ENCODE data around the gene RCE1. TPM values are rescaled to one million over a fixed set of nuclear protein-coding genes. Genes with fewer than 3 reads are reported as not detected.

The RCE1 gene
- total RNA-seq, 1 experiment from 2014 or later: 43.7 TPM

DNA sequence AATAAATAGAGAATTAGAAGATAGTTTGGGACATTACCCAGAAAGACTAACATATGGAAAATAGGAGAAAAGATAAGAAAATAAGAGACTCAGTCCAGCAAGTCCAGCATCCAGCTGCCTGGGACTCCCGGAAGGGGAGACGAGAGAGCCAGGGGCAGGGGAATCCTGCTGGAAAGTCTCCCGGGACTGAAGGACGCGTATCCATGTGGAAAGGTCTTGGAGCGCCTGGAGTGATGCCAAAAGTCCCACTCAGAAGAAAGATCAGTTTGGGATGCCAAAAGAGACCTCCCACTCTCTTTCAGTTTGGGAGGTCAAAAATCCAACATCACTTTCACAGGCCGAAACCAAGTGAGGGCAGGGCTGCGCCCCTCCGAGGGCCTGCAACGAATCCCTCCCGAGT lies 44.3 kb downstream of the RCE1 start:
- Histone ChIP-seq H3K27me3 (ENCODE audit: control insufficient read depth, insufficient read depth, low read length) (no peaks in the 10 kb centered on the region), H3K4me1 (ENCODE audit: control insufficient read depth, insufficient read depth, low read length) (peaks cover 20% of the 10 kb centered on the region), H3K27ac (ENCODE audit: low read length) (no peak overlapping the region), H3K4me3 (ENCODE audit: low read depth in 2 of 2, low read length in 2 of 2) (no peak overlapping the region), H3K9me3 (ENCODE audit: control insufficient read depth, insufficient read depth, low read depth, low read length) (peaks cover 6% of the 10 kb centered on the region; the same call in 1 of the 2 replicates), H3K36me3 (ENCODE audit: control insufficient read depth, insufficient read depth, low read length) (no peaks in the 10 kb centered on the region)
- no peak for DNase-seq (ENCODE audit: low read depth, low spot score)
- TF ChIP-seq TCF7L2 (IDR thresholded peaks at IDR 0.05; ENCODE audit: low read depth, low read length): no peak
- TF ChIP-seq, protein P1, sequence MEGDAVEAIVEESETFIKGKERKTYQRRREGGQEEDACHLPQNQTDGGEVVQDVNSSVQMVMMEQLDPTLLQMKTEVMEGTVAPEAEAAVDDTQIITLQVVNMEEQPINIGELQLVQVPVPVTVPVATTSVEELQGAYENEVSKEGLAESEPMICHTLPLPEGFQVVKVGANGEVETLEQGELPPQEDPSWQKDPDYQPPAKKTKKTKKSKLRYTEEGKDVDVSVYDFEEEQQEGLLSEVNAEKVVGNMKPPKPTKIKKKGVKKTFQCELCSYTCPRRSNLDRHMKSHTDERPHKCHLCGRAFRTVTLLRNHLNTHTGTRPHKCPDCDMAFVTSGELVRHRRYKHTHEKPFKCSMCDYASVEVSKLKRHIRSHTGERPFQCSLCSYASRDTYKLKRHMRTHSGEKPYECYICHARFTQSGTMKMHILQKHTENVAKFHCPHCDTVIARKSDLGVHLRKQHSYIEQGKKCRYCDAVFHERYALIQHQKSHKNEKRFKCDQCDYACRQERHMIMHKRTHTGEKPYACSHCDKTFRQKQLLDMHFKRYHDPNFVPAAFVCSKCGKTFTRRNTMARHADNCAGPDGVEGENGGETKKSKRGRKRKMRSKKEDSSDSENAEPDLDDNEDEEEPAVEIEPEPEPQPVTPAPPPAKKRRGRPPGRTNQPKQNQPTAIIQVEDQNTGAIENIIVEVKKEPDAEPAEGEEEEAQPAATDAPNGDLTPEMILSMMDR (IDR thresholded peaks at IDR 0.05): no peak
- no peak for TF ChIP-seq POLR2AphosphoS5 (IDR thresholded peaks at IDR 0.05; ENCODE audit: low read depth, low read length)
- TF ChIP-seq, protein P2, sequence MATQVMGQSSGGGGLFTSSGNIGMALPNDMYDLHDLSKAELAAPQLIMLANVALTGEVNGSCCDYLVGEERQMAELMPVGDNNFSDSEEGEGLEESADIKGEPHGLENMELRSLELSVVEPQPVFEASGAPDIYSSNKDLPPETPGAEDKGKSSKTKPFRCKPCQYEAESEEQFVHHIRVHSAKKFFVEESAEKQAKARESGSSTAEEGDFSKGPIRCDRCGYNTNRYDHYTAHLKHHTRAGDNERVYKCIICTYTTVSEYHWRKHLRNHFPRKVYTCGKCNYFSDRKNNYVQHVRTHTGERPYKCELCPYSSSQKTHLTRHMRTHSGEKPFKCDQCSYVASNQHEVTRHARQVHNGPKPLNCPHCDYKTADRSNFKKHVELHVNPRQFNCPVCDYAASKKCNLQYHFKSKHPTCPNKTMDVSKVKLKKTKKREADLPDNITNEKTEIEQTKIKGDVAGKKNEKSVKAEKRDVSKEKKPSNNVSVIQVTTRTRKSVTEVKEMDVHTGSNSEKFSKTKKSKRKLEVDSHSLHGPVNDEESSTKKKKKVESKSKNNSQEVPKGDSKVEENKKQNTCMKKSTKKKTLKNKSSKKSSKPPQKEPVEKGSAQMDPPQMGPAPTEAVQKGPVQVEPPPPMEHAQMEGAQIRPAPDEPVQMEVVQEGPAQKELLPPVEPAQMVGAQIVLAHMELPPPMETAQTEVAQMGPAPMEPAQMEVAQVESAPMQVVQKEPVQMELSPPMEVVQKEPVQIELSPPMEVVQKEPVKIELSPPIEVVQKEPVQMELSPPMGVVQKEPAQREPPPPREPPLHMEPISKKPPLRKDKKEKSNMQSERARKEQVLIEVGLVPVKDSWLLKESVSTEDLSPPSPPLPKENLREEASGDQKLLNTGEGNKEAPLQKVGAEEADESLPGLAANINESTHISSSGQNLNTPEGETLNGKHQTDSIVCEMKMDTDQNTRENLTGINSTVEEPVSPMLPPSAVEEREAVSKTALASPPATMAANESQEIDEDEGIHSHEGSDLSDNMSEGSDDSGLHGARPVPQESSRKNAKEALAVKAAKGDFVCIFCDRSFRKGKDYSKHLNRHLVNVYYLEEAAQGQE (IDR thresholded peaks at IDR 0.05; ENCODE audit: insufficient read depth in 1 of 2, low read depth in 2 of 2, low read length in 1 of 2): no peak
- no peak for TF ChIP-seq SIN3A (IDR thresholded peaks at IDR 0.05; ENCODE audit: borderline replicate concordance, insufficient read depth, low read depth, low read length)
- intact Hi-C loops (cut with micrococcal nuclease; ENCODE audit: unreplicated experiment): no loop called here
- CTCF ChIA-PET: no interaction called here
- POLR2A ChIA-PET: interaction anchor here (0.6 kb wide), 1 partner anchor 61 kb away, joined by 3 read pairs; no protein-coding TSS in a partner anchor
- in situ Hi-C loops (cut with HindIII; ENCODE audit: low pct_unique_long_range_greater_than_20kb, low sequenced_read_pairs): no loop called here
- BruUV-seq (replicated peaks): no TSS peak
- ATAC-seq: no peak

DNA sequence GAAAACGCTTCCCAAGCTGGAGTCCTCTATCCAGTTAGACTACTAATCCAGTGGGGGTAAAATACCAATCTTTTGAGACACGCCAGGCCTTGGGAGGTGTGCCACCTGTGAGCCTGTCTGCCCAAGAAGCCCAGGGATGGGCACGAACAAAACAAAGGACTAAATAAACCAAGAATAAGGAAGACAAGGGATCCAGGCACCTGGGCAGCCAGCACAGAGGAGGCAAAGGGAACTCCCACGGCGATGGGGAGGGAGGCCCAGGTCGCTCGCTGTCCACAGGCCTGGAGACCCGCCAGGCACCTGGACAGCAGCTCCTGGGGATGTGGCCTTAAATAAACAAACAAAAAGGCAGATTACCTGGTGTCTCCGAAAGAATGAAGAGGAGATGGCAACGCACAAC lies 45.0 kb downstream of the RCE1 start:
- no peak overlapping the region for H3K27ac ChIP-seq (ENCODE audit: low read length)
- H3K27me3 ChIP-seq (ENCODE audit: control insufficient read depth, insufficient read depth, low read length): no peaks in the 10 kb centered on the region
- POLR2A ChIA-PET: no interaction called here
- CTCF ChIA-PET: no interaction called here
- TF ChIP-seq POLR2AphosphoS5 (IDR thresholded peaks at IDR 0.05; ENCODE audit: low read depth, low read length) (no peak), SIN3A (IDR thresholded peaks at IDR 0.05; ENCODE audit: borderline replicate concordance, insufficient read depth, low read depth, low read length) (no peak)
- TF ChIP-seq, protein P2 (IDR thresholded peaks at IDR 0.05; ENCODE audit: insufficient read depth in 1 of 2, low read depth in 2 of 2, low read length in 1 of 2): no peak
- DNase-seq (ENCODE audit: low read depth, low spot score): no peak
- H3K9me3 ChIP-seq (ENCODE audit: control insufficient read depth, insufficient read depth, low read depth, low read length): peaks cover 6% of the 10 kb centered on the region; the same call in 1 of the 2 replicates
- BruUV-seq (replicated peaks): no TSS peak
- H3K36me3 ChIP-seq (ENCODE audit: control insufficient read depth, insufficient read depth, low read length): no peaks in the 10 kb centered on the region
- intact Hi-C loops (cut with micrococcal nuclease; ENCODE audit: unreplicated experiment): no loop called here
- H3K4me3 ChIP-seq (ENCODE audit: low read depth in 2 of 2, low read length in 2 of 2): no peak overlapping the region
- in situ Hi-C loops (cut with HindIII; ENCODE audit: low pct_unique_long_range_greater_than_20kb, low sequenced_read_pairs): no loop called here
- ATAC-seq: no peak
- peaks cover 14% of the 10 kb centered on the region for H3K4me1 ChIP-seq (ENCODE audit: control insufficient read depth, insufficient read depth, low read length)

All from Panc1 (cell line).